CD14-positive monocyte (primary cell): ENCODE results near the gene NDUFB8. TPM values are rescaled to one million over a fixed set of nuclear protein-coding genes. Genes with fewer than 3 reads are reported as not detected.

Source experiments
- DNase-seq, 3 donors: peaks; one replicate each; pipeline ENCODE4 v3.0.0-alpha.2; 2011 to 2022
- H2AFZ ChIP-seq: 2 replicates; pipeline ENCODE4 v1.6.0; 2012; ENCODE audit warnings: mild to moderate bottlenecking, low read depth, low read length, inconsistent platforms; ENCODE audit not compliant: insufficient read depth, poor library complexity, severe bottlenecking
- H3K27ac ChIP-seq, 2 donors: 1 replicate in 1 of 2; 2 replicates in 1 of 2; pipeline ENCODE4 v1.5.1; 2012 to 2013; ENCODE audit warnings: low read length in 2 of 2, control low read depth in 1 of 2, inconsistent platforms in 1 of 2, low read depth in 1 of 2, mild to moderate bottlenecking in 1 of 2
- H3K27me3 ChIP-seq, 2 donors: one replicate each; pipeline versions ENCODE4 v1.6.0 to v1.6.1; 2011 to 2013; ENCODE audit warnings: low read length in 2 of 2; ENCODE audit not compliant: control insufficient read depth in 2 of 2, insufficient read depth in 2 of 2
- H3K36me3 ChIP-seq, 2 donors: replicated peaks in 1 of 2; 1 replicate in 1 of 2; 2 replicates in 1 of 2; pipeline versions ENCODE4 v1.5.1 to v1.6.1; 2012 to 2013; ENCODE audit warnings: low read length in 2 of 2, control low read depth in 1 of 2, inconsistent platforms in 1 of 2, mild to moderate bottlenecking in 1 of 2; ENCODE audit not compliant: insufficient read depth in 2 of 2, control insufficient read depth in 1 of 2
- H3K4me1 ChIP-seq, 2 donors: 1 replicate in 1 of 2; 2 replicates in 1 of 2; pipeline versions ENCODE4 v1.5.1 to v1.6.1; 2012 to 2013; ENCODE audit warnings: low read length in 2 of 2, control low read depth in 1 of 2, inconsistent platforms in 1 of 2, mild to moderate bottlenecking in 1 of 2, moderate library complexity in 1 of 2; ENCODE audit not compliant: insufficient read depth in 2 of 2, control insufficient read depth in 1 of 2
- H3K4me2 ChIP-seq: replicated peaks from 2 replicates; pipeline ENCODE3; 2012; ENCODE audit warnings: low read length, moderate library complexity, mild to moderate bottlenecking; ENCODE audit not compliant: poor library complexity, severe bottlenecking; ENCODE audit errors: extremely low read depth
- H3K4me3 ChIP-seq, 3 experiments: fragments of 200-600 bp in 1 of 3; sonication (generic) in 1 of 3; replicated peaks in 1 of 3; 1 replicate in 2 of 3; 2 replicates in 1 of 3; pipeline ENCODE4 v1.5.1; 2011 to 2013; ENCODE audit warnings: low read length in 3 of 3, mild to moderate bottlenecking in 3 of 3, control low read depth in 2 of 3, low read depth in 2 of 3, inconsistent platforms in 1 of 3, moderate library complexity in 1 of 3
- H3K79me2 ChIP-seq: 2 replicates; pipeline ENCODE4 v1.6.0; 2012; ENCODE audit warnings: mild to moderate bottlenecking, control low read depth, inconsistent platforms, low read length, moderate library complexity; ENCODE audit not compliant: insufficient read depth
- H3K9ac ChIP-seq: 2 replicates; pipeline ENCODE4 v1.6.0; 2017; ENCODE audit warnings: low read length, mild to moderate bottlenecking; ENCODE audit not compliant: insufficient read depth, poor library complexity, severe bottlenecking
- H3K9me3 ChIP-seq, 2 donors: replicated peaks in 1 of 2; 1 replicate in 1 of 2; 2 replicates in 1 of 2; pipeline versions ENCODE4 v1.5.1 to v1.6.1; 2012 to 2013; ENCODE audit warnings: low read length in 2 of 2, control low read depth in 1 of 2; ENCODE audit not compliant: control insufficient read depth in 1 of 2, insufficient read depth in 1 of 2
- H4K20me1 ChIP-seq: 2 replicates; pipeline ENCODE4 v1.6.0; 2012; ENCODE audit warnings: mild to moderate bottlenecking, low read length, control low read depth, moderate library complexity; ENCODE audit not compliant: insufficient read depth
- H3K27ac Mint-ChIP-seq, 7 donors: one replicate each; pipeline ENCODE4 v1.8.0; 2020; ENCODE audit warnings: mild to moderate bottlenecking in 7 of 7, mixed read lengths in 7 of 7, moderate library complexity in 6 of 7, inconsistent platforms in 2 of 7
- H3K27me3 Mint-ChIP-seq, 3 donors: one replicate each; pipeline ENCODE4 v1.8.0; 2021 to 2022; ENCODE audit warnings: low read depth in 3 of 3, mild to moderate bottlenecking in 3 of 3, mixed read lengths in 3 of 3, moderate library complexity in 3 of 3, inconsistent platforms in 1 of 3
- H3K36me3 Mint-ChIP-seq, 2 donors: one replicate each; pipeline ENCODE4 v1.8.0; 2020; ENCODE audit warnings: mixed read lengths in 2 of 2, inconsistent platforms in 1 of 2, mild to moderate bottlenecking in 1 of 2
- H3K4me1 Mint-ChIP-seq: one replicate; pipeline ENCODE4 v1.8.0; 2020; ENCODE audit warnings: mild to moderate bottlenecking, mixed read lengths
- H3K4me3 Mint-ChIP-seq, 2 donors: one replicate each; pipeline ENCODE4 v1.8.0; 2020; ENCODE audit warnings: mild to moderate bottlenecking in 2 of 2, mixed read lengths in 2 of 2, moderate library complexity in 1 of 2
- H3K9me3 Mint-ChIP-seq, 7 donors: one replicate each; pipeline ENCODE4 v1.8.0; 2020 to 2022; ENCODE audit warnings: mixed read lengths in 7 of 7, mild to moderate bottlenecking in 6 of 7, moderate library complexity in 6 of 7, inconsistent platforms in 2 of 7
- CTCF ChIP-seq: fragments of 200-600 bp; IDR thresholded peaks from one replicate; pipeline ENCODE4 v1.8.0; 2022; ENCODE audit warnings: antibody characterized with exemption, mild to moderate bottlenecking
- WGBS: methylation state at CpG from one replicate; pipeline ENCODE4 v1.1.5; 2013; ENCODE audit warnings: missing lambda C conversion rate; ENCODE audit not compliant: insufficient coverage; 5-methylcytosine and 5-hydroxymethylcytosine counted together
- intact Hi-C, 2 donors: fragments of 100-400 bp; cut with micrococcal nuclease; formaldehyde crosslinking; loops; one replicate each; pipeline versions ENCODE4 v1.15.0 to v1.15.1; 2023
- polyA plus RNA-seq, 3 donors: library from polyadenylated mRNA; depleted of rRNA in 1 of 3; unstranded in 2 of 3; stranded (reverse) in 1 of 3; fragments of 300-500 nt in 2 of 3; fragments of >200 nt in 1 of 3; fragmentation: Illumina TruSeq in 2 of 3; gene quantifications; 1 replicate in 2 of 3; 2 replicates in 1 of 3; pipeline ENCODE4 v1.2.3, GENCODE V29; 2012 to 2021

Gene NDUFB8
- polyA plus RNA-seq, 3 donors: 124 to 419 (median 381) TPM

- Mint-ChIP-seq H3K9me3 (peaks cover 0 to 16% (median 10%) of the 10 kb centered on the region in 7 donors), H3K4me3 (peak overlapping the region; percentile 17 to 79), H3K27me3 (peaks cover 51 to 64% (median 58%) of the 10 kb centered on the region in 3 donors), H3K27ac (no peak overlapping the region), H3K4me1 (peaks cover 18% of the 10 kb centered on the region), H3K36me3 (peaks cover 24 to 33% of the 10 kb centered on the region in 2 donors)
- Histone ChIP-seq H3K4me3 (peak overlapping the region in 1 of 3 experiments; percentile 13), H3K4me1 (peaks cover 12 to 16% of the 10 kb centered on the region in 2 donors), H3K36me3 (peaks cover 3 to 15% of the 10 kb centered on the region in 2 donors), H2AFZ (no peak overlapping the region), H3K27ac (no peak overlapping the region), H3K4me2 (peak overlapping the region; percentile 40), H4K20me1 (no peaks in the 10 kb centered on the region), H3K9ac (no peak overlapping the region), H3K79me2 (no peaks in the 10 kb centered on the region), H3K9me3 (peaks cover 0 to 2% of the 10 kb centered on the region in 2 donors), H3K27me3 (peaks cover 12 to 48% of the 10 kb centered on the region in 2 donors)
- WGBS: 12% methylated on average over 62 of the region's 62 CpGs
- DNase-seq: peak; percentile 60 to 77 (median 64)
- TF ChIP-seq CTCF: peak; percentile 83
- intact Hi-C loops: loop anchor here in 1 of 2 donors (10.0 kb wide), 1 partner anchor 173 kb away; no protein-coding TSS in a partner anchor
These were observed 32.5 kb upstream of the NDUFB8 start for GRCh38 chr10:100562008-100562672.

GRCh38 chr10:100561005-100561404, 31.3 kb upstream of the NDUFB8 start:
- peak overlapping the region in 1 of 2 donors; percentile 27 for H3K4me3 Mint-ChIP-seq
- WGBS: 80% methylated on average over 1 of the region's 2 CpGs
- peaks cover 12 to 37% of the 10 kb centered on the region in 2 donors for H3K27me3 ChIP-seq

More at GRCh38 chr10:100561005-100561404, 31.3 kb upstream of the NDUFB8 start:
- intact Hi-C loops: loop anchor here (2.0 to 10.0 kb wide), 2 partner anchors 174 to 182 kb away; no protein-coding TSS in a partner anchor
- Histone ChIP-seq H3K4me2 (no peak overlapping the region), H3K4me1 (peaks cover 12 to 16% of the 10 kb centered on the region in 2 donors), H3K36me3 (peaks cover 8 to 25% of the 10 kb centered on the region in 2 donors), H3K79me2 (no peaks in the 10 kb centered on the region), H3K9ac (no peak overlapping the region), H2AFZ (no peak overlapping the region), H4K20me1 (no peaks in the 10 kb centered on the region), H3K9me3 (peaks cover 0 to 2% of the 10 kb centered on the region in 2 donors), H3K27ac (no peak overlapping the region), H3K4me3 (no peak overlapping the region)
- H3K36me3 Mint-ChIP-seq: peaks cover 33 to 44% of the 10 kb centered on the region in 2 donors
- DNase-seq: no peak
- H3K27me3 Mint-ChIP-seq: peaks cover 48 to 52% (median 51%) of the 10 kb centered on the region in 3 donors
- peaks cover 18% of the 10 kb centered on the region for H3K4me1 Mint-ChIP-seq
- no peak for TF ChIP-seq CTCF
- H3K27ac Mint-ChIP-seq: no peak overlapping the region
- peaks cover 0 to 16% (median 8%) of the 10 kb centered on the region in 7 donors for H3K9me3 Mint-ChIP-seq
